ENCODE results near the gene ARL4D.

The ARL4D gene

DNA sequence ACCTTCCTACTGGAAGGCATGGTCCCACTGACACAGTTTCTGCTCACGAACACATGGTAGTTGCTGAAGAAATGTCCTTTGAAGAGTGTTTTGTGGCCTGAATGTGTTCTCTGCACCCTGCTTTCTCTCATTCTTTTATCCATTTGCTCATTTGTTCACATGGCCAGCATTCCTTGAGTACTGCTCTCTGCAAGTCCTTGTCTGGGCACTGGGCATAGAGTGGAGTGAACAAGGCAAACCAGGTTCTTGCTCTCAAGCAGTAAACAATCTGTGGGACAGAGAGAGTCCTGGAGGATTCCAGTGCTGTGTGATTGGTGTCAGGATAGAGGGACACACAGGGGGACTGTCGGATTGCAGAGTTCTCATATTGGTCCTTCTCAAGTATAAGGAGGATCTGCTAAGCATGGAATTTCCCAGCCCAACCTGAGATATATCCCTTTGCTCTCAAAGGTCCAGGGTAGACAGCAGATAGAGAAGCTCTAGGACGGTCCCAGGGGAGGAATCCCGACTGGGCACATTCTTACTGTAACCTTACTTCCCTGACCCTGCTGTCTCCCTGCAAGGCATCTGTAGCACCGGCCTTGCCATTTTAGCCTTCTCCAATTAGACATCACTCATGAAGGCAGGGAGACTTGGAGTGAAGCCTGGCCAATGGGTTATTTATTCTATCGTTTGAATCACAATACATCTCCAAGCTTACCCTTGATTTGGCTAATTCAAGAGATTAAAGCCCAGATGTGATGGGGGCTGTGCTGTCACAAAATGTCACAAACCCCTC lies 32.3 kb downstream of the ARL4D start:
- no peak for DNase-seq

DNA sequence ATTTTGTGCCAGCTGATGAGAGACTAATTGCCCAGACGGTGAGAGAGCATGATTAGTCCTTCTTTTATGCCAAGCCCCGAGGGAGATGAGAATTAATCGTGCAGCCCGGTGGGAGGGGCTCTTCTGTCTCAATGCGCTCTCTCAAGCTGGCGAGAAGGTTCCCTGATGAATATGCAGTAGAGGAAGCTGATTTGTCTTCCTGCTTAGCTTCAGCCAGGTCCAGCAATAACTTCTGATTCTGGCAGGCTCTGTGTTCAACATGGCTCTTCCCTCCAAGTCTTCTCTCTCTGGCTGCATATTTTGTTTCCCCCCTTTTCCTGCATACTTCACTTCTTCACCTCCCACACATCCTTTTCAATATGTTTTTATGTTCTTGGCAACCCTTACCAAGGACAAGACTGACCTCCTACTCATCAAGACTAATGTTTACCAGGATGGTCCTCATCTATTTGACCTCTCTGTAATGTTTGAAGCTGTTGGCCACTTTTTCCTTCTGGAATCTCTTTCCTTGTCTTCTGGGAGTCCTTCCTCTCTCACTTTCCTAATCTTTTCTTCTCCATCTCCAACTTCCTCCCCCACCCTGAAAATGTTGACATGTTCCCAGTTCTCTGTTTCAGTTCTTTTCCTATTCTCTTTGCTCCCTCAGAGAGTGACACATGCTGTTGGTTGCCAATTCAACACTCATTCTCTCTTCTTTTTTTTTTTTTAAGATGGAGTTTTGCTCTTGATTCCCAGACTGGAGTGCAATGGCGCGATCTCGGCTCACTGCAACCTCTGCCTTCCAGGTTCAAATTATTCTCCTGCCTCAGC lies 33.1 kb downstream of the ARL4D start:
- DNase-seq: no peak

DNA sequence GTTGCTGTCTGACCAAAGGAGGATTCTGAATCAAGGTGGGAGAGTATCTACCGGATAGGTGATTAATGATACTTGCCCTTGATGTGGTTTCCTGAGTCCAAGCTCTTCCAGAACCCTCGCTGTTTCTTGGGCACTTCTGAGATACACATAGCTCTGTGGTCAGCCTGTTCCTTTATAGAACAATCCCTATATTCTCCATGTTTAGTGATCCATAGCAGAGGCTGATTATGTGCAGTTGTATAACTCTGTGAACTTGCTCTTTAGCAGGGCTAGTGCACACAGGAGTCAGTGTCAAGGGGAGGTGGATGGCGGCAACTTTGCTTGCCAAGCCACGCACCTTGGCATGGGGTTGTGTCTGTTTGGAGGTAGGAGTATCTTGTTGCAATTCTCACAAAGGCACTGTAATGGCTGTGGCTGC lies 36.1 kb downstream of the ARL4D start:
- no peak for DNase-seq

DNA sequence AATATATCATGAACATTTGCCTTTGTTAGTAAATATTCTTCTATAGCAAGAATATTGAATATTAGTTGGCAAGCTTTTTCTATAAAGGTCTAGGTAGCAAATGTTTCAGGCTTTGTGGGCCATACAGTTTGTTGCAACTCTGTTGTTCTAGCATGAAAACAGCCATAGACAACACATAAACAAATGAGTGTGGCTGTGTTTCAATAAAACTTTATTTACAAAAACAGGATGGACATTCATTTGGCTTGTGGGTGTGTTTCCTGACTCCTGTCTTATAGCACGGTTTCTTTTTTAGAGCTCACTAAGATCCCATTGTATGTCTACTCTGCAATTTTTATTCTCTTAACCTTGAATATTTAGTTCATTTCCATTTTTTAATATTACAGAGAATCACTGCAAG lies 39.0 kb downstream of the ARL4D start:
- no peak for DNase-seq

DNA sequence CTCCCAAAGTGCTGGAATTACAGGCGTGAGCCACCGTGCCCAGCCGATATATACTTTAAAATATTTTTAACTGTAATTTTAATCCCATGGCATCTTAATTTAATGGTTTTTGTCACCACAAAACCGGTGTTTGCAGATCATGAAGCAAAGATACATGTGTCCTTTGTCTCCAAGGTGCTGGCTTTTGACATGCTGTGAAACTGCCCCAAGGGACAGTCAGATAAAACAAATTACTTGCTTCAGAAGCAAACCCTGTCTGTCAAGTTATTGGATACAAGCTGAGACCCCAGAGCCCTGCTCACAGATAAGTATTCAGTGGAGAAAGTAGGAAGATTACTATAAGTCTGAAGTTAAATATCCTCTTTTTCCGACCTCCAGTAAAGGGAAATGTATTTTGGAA lies 39.8 kb downstream of the ARL4D start:
- no peak for DNase-seq

DNA sequence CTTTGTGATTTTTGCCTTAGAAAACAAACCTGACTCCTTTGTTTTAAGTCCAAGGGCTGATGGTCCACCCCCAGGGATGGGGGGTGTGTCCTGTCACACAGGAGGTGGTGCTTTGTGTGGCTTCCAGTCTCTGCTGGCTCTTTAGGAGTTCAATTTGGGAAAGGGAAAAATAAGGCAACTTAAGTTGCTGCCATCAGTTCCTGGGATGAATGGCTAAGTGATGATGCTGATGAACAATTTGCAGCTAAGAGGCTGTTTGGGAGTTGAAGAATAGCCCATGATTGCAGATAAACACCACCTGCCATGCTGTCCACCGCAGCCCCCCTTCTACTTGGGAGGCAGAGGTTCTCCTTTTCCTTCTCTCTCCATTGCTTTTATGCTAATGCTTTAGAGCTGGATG lies 40.2 kb downstream of the ARL4D start:
- no peak for DNase-seq

DNA sequence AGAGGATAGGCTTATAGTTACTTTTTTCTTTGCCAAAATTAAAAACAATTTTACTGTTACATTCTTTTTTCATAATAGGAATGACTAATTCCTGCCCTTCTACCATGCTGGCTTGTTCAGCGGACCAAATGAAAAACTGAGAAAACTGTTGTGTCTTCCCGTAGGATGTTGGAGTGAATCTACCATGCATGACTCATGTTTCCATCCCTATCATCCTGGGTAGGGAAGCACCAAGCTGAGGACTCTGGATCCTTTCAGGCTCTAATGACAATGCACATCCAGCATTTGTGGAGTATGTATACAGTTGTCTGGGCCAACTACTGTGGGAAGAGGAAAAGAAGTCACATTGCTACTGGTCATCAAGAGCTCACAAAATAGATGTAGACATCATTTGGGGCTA lies 43.9 kb downstream of the ARL4D start:
- DNase-seq: no peak

DNA sequence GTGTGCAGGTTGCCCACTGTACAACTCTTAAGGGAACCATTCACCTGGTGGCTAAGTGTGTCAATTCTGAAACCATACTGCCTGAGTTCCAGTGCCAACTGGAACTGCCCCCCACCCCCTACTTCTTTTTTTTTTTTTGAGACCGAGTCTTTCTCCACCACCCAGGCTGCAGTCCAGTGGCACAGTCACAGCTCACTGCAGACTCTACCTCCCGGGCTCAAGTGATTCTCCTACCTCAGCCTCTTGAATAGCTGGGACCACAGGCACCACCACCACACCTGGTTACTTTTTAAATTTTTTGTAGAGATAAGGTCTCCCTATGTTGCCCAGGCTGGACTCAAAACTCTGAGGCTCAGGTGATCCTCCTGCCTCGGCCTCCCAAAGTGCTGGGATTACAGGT lies 44.6 kb downstream of the ARL4D start:
- DNase-seq: no peak

DNA sequence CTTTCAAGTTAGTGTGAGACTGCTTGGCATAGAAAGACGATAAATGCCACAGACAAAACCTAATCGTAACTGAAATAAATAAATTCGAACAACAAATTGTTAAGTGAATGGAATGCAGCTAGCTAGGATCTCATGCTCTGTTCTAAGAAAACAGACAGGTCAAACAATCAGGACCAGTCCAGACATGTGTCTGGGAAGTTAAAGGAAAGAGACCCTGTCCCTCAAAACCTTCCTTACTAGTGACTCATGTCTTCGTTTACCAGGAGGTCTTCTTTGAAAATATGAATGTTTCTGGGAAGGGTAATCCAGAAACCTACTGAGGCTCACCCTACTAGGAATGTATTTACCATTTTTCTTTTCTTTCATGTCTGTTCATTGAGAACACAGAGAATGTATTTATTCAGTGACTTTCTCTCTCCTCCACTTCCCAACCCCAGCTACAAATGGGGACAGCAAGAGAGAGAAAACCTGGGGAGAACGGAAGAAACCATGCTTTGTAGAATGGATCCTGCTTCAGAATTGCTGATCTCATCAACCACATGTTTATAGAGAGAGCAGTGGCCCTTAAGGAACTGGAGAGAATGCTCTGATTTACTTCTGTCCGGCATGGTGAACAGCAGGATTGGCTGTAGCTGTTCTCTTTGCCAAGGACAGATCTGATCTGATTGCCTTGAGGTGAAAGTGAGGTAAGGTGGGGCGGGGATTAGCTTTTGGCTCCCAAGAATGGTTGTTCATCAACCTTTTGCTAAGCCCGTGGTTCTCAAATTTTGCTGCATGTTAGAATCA lies 45.6 kb downstream of the ARL4D start:
- DNase-seq: no peak

DNA sequence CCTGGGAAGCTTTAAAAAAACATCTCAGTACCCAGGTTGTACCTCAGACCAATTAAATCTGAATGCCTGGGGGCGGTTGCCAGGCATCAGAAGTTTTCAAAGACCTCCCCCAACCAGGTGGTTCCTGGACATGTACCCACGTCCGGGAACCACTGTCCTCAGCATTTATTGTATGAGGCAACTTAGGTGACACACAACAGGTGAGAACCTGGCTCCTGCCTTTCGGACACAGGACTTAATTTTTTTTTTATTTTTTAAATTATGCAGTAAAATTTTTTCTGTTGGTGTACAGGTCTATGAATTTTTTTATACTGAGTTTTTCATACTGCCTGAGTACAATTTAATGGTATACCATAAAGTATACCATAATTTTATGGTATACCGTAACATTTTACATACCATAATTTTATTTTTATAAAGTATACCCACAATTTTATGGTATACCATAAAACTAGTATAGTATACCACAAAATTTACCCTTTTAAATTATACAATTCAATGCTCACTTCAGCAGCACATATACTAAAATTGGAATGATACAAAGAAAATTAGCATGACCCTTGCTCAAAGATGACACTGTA lies 46.3 kb downstream of the ARL4D start:
- DNase-seq: no peak

DNA sequence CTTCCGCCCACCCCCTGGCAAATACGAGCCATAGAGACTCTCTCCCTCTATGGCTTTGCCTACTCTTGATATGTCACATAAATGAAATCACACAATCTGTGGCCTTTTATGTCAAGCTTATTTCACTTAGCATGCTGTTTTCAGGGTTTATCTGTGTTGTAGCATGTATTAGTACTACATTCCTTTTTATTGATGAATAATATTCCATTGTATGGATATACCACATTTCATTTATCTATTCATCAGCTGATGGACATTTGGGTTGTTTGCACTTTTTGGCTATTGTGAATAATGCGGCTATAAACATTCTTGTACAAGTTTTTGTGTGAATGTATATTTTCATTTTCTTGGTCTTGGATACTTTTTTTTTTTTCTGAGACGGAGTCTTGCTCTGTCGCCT lies 48.0 kb downstream of the ARL4D start:
- no peak for DNase-seq

DNA sequence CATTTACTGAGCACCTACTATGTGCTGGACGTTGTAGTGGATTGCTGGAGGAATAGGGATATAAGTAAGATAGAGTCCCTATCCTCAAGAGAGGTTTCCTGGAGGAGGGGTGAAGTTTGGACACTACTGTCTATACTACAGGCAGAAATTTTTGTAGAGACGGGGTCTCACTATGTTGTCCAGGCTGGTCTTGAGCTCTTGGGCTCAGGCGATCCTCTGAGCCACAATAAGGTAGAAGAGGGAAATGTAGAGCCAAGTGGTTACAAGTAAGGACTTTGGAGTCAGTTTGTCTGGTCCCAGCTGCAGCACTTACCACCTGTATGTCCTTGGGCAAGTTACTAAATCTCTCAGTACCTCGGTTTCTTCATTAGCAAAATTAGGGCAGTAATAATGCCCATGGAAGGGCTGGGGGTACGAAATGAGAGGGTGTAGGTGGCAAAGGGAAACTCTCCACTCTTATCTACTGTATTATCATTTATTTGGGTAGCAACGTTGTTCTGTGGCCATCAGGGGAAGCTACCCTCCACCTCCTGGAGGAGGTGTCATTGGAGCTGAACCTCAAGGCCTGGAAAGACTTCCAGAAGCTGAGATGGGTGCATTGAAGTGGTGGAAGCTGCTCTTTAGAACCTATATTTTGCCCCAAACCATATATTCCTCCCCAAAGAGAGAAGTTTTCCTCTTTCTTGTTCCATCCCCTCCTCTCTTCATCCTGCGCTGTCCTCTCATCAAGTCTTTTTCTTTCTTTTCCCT lies 50.1 kb downstream of the ARL4D start:
- no peak for DNase-seq

DNA sequence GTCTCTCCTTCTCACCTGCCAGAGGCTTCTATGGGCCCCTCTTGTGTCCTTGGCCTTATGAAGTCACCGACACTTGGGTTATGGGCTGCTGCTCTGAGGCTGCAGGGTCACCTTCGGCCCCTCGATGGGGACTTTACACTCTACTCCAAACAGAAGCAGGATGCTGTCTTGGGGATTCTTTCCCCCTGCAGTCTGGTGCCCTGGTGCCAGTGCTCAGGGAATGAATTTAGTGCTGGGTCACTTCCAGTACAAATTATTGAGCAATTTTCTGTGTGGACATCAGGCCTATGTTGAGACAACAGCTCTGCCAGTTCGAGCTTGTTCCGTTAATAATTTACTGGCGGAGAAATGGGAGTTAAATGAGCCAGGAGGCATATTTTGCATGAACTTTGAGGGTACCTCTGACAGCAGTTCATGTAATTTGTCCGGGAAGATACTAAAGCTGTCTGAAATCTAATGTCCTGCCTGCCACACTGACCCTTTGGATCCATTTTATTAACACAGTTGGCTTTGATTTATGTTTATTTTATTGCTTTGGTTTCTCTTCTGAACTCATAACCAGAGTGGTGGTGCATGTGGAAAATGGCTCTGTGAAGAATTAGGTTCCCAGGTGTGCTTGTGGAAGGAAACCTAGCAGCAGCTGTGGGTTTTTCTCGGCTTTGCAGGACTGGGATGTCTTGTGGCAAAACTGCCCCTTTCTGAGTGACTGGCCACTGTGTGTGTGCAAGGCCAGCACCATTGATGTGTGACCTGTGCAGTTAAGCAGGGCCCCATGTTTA lies 50.9 kb downstream of the ARL4D start:
- DNase-seq: no peak

Measured in activated T-cell treated with anti-CD3 and anti-CD28 coated beads, Interleukin-2, amount 50 U/mL, for 48 hours (primary cell).